ENCODE results near the gene FAH.
A peak's percentile ranks its signal among the peaks of the same experiment; 100 is the strongest.
"Not testable (repeated sequence)": the region's sequence is repeated elsewhere in the genome, so short reads cannot be mapped to it uniquely, and the experiment has no call there.

FAH gene

DNA sequence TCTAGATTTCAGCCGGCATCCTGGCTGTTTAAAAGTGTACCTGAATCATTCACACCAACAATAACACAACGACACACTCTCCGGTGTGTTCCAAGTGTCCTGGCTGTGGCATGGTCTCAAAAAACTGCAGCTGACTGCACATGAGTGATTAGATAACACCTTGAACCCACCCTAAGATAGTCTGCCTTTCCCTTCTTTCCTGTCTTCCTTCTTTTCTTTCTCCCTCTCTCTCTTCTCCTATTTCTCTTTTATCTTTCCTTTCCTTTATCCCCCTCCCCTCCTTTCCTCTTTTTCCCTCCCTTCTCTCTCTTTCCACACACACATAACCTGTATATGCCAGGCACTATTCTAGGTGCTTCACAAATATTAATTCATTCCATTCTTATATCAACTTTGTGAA is 1.2 kb upstream of the FAH start:
- DNase-seq (ENCODE audit: low read depth in 2 of 2): no peak

DNA sequence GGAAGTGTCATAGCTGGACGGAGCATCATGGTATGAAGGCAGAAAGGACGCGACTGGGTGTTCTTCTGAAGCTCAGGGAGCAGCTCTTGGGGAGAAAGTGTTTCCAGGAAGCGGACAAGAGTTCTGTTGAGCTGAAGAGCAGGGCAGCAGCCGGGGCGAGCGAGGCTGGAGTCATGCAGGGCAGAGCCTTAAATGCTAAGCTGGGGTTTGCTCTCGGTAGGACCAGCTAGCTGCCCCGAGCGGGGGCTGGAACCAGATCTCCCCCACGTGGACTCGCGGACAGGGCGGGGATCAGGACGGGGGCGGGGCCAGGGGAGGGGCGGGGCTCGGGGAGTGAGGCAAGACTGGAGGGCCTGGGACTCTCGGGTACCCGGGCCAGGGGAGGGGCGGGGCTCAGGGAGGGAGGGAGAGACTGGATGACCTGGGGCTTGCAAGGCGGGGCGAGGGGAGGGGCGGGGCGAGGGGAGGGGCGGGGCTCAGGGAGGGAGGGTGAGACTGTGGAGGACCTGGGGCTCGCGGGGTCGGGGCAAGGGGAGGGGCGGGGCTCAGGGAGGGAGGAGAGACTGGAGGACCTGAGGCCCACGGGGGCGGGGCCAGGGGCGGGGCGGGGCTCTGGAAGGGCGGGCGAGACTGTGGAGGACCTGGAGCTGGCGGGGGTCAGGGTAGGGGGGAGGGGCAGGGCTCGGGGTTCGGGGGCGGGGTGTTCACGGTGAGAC is 461 bp upstream of the FAH start:
- DNase-seq (ENCODE audit: low read depth in 2 of 2): peak; percentile 87 to 88

DNA sequence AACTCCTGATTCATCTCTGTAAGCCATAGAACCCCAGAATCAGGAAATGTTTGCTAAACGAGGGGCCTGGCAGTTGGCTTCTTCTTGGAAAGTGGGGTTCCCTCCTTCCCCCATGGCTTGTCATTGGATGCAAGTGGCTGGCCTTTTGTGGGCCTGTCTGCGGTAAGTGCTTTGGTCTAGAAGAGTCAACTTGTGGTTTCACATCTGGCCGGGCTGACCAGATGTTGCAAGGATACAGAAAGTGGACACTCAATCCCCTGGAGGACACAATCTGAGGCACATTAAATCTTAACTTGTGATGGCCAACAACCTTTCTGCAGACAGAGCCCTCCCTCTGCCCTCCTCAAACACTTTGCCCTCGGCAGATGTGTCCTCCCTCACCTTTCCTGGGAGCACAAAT is 1.1 kb downstream of the FAH start:
- no peak for DNase-seq (ENCODE audit: low read depth in 2 of 2)

DNA sequence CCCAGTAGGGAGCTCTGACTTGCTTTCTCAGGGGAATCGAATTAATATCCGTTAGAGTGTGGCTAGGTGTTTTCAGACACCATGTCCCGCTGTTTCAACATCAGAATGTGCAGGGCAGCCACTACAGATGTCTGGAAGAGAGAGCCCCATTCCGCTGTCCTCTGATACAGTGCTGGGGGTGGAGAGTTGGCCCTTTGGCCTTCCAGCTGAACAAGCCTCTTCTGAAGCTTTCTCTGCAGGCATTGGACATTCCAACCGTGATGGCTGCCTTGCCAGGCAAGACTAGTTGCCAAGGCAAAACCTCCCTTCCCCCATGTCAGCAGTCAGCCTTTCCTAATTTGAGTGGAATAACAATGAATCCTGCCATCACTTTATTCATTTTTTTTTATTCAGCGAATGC is 1.5 kb downstream of the FAH start:
- DNase-seq (ENCODE audit: low read depth in 2 of 2): no peak

DNA sequence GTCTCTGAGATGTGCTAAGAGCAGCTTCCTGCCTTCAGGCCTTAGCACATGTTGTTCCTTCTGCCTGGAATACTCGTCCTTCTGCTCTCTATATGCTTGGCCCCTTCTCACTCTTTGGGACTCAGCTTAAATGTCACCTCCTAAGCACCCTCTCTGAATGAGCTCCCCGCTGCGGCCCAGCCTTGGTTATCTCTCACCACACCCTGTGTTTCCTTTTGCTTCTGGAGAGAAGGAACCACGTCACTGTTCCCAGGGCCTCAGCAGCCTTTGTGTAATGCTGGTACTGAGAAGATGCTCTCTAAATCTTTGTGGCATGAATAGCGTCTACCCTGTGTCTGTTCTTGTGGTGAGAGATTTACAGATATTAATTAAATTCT is 2.2 kb downstream of the FAH start:
- DNase-seq (ENCODE audit: low read depth in 2 of 2): no peak

DNA sequence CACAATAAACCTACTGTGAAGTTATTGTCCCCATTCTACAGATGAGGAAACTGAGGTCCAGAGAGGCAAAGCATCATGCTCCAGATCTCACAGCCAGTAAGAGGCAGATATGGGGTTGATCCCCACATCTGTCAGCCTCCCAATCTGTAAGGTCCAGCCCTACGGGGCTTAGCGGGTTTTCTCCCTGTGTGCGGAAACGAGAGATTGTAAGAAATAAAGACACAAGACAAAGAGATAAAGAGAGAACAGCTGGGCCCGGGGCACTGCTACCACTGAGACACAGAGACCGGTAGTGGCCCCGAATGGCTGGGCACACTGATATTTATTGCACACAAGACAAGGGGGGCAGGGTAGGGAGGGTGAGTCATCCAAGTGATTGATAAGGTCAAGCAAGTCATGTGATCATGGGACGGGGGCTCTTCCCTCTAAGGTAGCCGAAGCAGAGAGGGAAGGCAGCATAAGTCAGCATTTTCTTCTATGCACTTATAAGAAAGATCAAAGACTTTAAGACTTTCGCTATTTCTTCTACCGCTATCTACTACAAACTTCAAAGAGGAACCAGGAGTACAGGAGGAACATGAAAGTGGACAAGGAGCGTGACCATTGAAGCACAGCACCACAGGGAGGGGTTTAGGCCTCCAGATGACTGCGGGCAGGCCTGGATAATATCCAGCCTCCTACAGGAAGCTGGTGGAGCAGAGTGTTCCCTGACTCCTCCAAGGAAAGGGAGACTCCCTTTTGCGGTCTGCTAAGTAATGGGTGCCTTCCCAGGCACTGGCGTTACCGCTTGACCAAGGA is 2.8 kb downstream of the FAH start:
- DNase-seq (ENCODE audit: low read depth in 2 of 2): not testable (repeated sequence)

DNA sequence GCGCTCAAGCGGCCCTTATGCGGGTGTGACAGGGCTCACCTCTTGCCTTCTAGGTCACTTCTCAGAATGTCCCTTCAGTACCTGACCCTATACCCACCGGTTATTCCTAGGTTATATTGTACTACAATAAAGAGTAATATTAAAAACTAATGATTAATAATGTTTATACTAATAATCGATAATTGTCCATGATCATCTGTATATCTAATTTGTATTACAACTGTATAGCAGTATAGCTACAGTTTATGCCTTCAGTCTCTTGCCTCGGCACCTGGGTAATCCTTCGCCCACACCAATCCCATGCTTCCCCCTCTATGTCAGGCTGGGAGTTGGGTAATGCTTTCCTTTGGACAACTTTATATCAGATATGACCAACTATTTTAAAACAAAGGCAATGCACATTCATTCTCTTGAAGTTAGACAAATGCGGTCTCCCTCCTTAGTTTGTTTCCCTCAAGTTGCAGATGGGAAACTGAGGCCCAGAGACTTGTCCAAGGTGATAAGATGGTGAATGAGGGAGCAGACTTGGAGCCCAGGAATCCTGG is 3.4 kb downstream of the FAH start:
- no peak for DNase-seq (ENCODE audit: low read depth in 2 of 2)

DNA sequence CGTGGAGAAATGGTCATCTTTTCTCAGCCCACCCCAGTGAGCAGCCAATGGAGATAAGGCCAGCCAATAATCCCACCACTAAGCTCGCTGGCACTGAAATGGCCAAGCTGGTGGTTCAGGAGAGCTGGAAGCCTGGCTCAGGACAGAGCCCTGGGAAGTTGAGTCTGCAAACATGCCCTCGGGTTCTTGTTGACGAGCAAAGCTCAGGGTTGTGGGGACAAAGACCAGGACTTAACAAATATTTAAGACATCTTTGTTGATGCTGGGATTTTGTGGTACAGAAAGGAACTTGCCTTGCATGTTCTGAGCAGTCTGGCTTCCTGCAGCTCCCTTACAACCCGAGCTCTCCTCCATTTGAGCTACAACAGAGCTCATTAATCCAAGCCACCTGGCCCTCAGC is 4.4 kb downstream of the FAH start:
- DNase-seq (ENCODE audit: low read depth in 2 of 2): no peak

DNA sequence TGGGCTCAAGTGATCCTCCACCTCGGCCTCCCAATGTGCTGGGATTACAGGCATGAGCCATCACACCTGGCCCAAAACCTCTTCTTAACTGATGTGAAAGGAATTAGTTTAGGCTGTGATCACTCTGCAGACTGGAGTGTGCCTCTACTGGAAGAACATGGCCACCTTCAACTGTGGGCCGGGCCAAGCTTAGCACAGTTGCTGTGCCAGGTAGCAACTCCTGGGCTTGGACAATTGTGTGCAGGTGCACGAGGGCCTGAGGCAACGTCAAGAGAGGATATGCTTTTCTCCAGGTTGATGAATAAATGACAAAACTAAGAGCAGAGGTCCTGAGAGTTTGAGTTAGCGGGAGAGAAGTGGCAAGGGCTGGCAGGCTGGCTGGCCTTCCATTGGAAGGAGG is 6.5 kb downstream of the FAH start:
- DNase-seq (ENCODE audit: low read depth in 2 of 2): no peak

DNA sequence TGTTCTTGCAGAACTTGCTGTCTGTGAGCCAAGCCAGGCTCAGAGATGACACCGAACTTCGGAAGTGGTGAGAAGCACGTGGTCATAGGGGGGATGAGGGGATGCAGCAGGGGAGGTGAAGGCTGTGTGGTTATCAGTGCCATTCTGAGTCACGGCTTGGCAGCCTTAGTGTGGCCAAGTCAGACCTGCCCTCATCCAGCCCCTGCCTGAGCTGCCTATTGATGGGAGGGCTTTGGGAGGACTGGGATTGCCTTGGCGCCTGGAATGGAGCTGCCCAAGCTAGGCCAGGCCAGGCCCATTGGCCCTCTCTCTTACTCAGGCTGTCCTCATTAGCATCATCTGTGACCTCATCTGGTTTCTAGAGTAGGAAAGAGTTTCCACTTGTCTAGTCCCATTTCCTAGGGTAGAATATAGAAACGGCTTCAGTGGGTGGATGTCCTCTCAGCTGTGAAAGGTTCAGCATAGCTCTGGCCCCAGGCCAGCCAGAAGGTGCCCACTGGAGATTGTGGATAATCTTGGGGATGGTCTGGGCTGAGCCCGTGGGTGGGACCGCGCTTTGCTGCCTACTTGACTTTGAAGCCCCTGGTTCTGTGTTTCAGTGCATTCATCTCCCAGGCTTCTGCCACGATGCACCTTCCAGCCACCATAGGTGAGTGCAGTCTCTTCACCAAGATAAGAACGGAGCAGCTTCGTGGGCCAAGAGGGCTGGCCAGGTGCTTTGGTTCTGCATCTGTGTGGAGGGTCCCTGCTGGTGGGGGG is 7.2 kb downstream of the FAH start:
- DNase-seq (ENCODE audit: low read depth in 2 of 2): no peak

DNA sequence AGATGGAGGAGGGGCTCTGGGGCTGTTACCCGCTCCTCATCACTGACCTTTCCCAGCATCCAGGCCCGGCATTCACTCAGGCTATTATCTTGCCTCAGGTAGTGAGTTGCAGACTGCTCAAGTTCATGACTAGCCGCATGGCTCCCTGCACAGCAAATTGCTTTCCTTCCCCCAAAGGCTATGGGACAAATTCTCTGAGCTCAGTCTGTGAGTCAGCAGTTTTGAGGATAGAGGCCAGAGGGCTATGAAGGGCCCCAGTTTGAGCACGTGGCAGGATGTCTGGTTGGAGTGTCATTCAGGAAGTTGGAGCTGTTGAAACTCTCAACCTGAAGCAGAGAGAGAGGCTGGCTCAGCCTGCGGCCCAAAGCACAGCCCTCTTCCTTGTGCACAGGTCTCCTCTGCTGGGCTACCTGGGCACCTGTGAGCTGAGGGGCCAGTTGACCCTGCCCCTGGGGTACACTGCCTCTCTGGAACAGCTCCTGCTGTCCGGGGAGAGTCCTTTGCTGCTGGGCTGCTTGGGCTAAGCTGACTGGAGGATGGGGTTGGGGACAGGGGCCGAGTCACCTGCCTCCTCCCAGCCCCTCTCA is 7.9 kb downstream of the FAH start:
- DNase-seq (ENCODE audit: low read depth in 2 of 2): peak; percentile 80 to 81

DNA sequence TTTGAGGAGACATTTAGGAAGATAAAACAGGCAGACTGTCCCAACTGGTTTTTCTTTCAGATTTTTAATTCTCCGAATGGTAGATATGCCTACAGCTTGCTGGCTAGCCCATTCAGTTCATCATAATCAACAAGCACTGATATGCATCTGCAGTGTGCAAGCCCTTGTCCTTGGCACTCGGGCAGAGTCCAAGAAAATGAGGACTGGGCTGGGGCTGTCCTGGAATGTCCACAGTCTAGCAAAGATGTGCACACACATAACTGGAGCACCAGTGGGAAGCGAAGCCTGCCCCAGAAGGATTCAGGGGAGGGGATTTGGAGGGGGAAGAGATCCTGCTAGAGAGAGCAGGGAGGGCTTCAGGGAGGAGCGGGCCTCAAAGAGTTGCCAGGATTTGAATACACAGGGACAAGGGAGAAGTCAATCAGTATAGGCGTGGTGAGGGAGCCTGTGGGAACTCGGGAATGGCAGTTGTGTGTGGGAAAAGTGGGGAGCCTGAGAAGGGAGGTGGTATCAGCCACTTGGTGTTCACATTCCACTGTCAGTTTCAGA is 8.7 kb downstream of the FAH start:
- DNase-seq (ENCODE audit: low read depth in 2 of 2): no peak

DNA sequence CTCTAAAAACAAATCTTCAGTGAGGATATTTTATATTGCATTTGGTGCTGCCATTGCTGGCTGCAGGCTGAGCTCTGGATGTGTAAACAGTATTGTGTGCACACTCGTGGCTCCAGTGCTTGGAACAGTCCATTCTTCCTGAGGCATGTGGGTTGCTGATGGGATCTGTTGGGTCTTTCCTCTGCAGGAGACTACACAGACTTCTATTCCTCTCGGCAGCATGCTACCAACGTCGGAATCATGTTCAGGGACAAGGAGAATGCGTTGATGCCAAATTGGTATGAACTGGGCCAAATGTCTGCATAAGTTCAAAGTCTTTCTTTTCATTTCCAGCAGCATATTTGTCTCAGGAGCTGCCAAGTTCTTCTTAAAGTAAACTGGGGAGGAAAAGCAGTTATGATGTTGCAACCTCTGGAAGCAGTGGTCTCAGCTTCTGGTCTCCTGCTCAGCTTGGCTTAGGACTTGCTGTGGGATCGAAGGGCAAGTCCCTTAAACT is 9.3 kb downstream of the FAH start:
- no peak for DNase-seq (ENCODE audit: low read depth in 2 of 2)

DNA sequence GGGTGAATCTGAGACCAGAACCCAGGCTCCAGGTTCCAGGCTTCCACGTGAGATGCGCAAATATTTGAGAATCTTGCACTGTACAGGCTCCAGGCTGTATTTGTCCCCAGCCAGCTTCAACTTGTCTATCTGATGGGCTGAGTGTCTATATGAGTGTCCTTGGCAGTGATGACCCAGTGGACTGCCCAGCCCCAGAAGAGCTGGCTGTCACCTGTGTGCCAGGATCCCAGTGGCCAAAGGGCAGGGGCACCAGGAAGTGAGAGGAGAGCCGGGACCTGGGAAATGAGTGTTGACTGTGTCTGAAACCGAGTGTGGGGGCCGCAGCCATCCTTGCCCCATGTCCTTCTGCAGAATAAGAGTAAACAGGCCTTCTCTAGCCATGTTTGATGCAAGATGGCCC is 10.4 kb downstream of the FAH start:
- no peak for DNase-seq (ENCODE audit: low read depth in 2 of 2)

DNA sequence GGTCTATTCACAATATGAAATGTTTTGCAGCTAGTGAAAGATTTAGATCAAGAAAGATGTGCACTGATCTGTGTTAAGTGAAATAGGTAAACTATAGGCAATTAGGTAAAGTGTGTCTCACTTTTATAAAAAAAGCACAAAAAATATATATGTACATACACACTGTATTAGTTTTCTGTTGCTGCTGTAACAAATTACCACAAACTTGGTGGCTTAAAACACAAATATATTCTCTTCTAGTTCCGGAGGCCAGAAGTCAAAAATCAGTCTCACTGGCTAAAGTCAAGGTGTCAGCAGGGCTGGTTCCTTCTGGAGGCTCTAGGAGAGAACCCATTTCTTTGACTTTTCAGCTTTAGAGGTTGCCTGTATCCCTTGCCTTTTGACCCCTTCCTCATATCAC is 11.1 kb downstream of the FAH start:
- DNase-seq (ENCODE audit: low read depth in 2 of 2): no peak

DNA sequence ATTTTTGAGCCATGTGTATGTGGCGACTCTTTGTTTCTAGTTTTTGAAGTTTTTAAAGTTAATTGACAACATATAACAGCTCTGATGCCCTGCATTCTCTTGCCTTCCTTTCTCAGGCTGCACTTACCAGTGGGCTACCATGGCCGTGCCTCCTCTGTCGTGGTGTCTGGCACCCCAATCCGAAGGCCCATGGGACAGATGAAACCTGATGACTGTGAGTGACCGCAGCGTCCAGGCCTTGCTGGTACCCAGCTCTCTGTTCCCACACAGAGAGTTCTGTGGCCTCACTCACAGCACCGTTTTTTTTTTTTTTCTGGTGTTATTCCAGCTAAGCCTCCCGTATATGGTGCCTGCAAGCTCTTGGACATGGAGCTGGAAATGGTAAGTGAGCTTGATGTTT is 15.1 kb downstream of the FAH start:
- no peak for DNase-seq (ENCODE audit: low read depth in 2 of 2)

DNA sequence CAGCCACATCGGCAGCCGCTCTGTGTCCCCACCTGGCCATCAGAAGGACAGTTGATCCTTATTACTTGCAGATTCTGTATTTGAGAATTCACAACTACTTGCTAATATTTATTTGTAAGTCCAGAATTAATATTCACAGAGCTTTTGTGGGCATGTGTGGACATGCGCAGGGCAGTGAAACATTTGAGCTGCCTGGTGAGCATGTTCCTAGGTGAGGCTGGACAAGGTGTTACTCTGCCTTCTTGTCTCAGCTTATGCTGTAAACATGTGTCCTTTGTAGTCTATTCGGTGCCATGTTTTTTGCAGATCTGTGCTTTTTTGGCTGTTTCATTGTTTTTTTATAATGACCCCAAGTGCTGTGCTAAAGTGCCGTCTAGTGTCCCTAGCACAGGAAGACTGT is 15.6 kb downstream of the FAH start:
- no peak for DNase-seq (ENCODE audit: low read depth in 2 of 2)

DNA sequence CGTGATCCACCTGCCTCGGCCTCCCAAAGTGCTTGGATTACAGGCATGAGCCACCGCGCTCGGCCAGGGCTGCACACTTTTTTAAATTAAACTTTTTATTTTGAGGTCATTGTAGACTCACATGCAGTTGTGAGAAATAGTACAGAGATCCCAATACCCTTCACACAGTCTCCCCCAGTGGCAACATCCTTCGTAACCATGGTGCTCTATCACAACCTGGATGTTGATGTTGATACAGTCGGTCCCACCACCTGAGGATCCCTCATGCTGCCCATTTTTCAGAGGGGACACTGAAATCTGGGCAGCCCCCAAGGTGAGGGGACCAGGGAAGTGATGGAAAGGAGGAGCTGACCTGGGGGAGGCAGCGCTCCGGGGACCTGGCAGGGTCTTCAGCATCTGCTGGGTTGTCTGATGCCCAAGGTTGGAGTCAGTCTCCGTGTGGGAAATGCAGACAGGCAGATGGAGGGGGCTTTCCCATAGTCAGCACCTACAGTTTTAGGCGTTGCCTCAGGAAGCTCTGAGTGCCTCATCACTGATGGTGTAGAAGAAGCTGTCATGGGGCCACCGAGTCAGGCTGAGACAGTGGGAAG is 17.1 kb downstream of the FAH start:
- no peak for DNase-seq (ENCODE audit: low read depth in 2 of 2)

DNA sequence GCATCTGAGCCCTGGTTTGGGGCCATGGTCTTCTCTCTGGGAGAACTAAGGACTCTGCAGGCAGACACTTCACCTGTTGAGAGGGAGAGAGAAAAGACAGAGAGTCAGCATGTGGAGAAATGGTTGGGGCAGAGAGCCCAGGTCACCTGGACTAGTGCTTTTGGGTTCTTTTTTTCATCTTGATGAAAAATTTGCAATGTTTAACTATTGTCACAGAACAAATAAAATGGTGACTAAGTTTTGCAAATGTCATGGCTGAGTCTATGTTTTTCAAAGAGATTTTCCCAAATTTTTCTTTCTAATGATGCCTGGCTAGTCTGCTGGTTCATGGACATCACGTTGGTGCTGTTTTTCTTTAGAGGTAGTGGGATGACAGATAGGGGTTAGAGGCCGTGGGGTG is 17.8 kb downstream of the FAH start:
- DNase-seq (ENCODE audit: low read depth in 2 of 2): no peak

DNA sequence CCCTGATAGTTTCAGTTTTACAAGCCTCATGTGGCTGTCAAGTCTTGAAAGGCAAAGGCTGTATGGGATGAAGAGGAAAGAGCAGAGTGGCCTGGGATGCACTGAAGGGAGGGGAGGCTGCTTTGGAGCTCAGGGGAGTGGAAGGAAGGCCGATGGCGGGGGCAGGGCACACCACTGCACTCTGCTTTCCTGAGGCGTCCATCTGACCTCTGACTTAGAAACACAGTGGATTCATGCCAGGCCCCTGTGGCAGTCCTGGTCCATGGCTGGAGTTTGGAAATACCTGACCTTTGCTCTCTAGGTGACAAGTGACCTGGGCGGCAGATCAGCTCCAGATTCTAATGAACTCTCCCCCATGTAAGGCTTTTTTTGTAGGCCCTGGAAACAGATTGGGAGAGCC is 19.0 kb downstream of the FAH start:
- DNase-seq (ENCODE audit: low read depth in 2 of 2): no peak

DNA sequence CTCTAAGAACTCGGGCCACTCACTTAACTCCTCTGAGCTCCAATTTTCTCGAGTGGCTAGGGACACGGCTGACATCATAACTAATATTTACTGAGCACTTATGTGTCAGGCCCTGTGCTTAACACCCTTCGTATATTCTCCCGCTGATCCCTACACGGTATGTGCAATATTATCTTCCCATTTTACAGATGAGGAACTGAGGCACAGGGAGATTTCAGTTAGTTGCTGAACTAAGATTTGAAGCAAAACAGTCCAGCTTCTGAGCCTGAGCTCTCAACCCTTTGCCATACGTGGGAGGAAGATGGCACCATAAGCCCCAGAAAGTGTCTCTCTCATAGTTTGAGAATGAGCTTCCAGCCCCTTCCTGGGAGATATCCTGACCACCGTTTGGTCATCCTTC is 19.6 kb downstream of the FAH start:
- no peak for DNase-seq (ENCODE audit: low read depth in 2 of 2)

Measured in fibroblast of skin of left quadriceps (primary cell).